ENCODE data around the gene PAX2. TPM values are rescaled to one million over a fixed set of nuclear protein-coding genes. Genes with fewer than 3 reads are reported as not detected.

Gene PAX2
- total and polyA plus RNA-seq, 2 of the 13 experiments (the other 11 are each of a cell fraction or from before 2014, with no cell fraction given), result not detected

- no peak overlapping the region for H2AFZ ChIP-seq (ENCODE audit: low read length)
- intact Hi-C loops (cut with micrococcal nuclease; ENCODE audit: unreplicated experiment), result loop anchor here (5.0 kb wide), 2 partner anchors 137 to 178 kb away; no protein-coding TSS in a partner anchor
- H3K36me3 ChIP-seq (replicated peaks in 1 of 2; ENCODE audit: control insufficient read depth in 1 of 2, insufficient read depth in 2 of 2, low read length in 2 of 2), result no peaks in the 10 kb centered on the region
- ATAC-seq, result no peak
- no peak for DNase-seq (ENCODE audit: low spot score)
- ChIA-PET POLR2A (no interaction called here), CTCF (ENCODE audit: low intra/inter-chr PET ratio, low total read pairs) (no interaction called here)
- no TSS peak for BruUV-seq (replicated peaks)
- TF ChIP-seq MXD4 (CRISPR knock-in tag; IDR thresholded peaks at IDR 0.05) (no peak), ZNF629 (CRISPR knock-in tag; conservative IDR thresholded peaks at IDR 0.05) (peak; percentile 71), BRCA1 (CRISPR knock-in tag; IDR thresholded peaks at IDR 0.05) (no peak)
- peaks cover 21% of the 10 kb centered on the region for H3K4me1 ChIP-seq (ENCODE audit: insufficient read depth, low read length)
- no peaks in the 10 kb centered on the region for H3K79me2 ChIP-seq (ENCODE audit: insufficient read depth, low read length)
- peaks cover 34 to 94% of the 10 kb centered on the region in 2 experiments for H3K27me3 ChIP-seq (ENCODE audit: control insufficient read depth in 1 of 2, insufficient read depth in 2 of 2, low read length in 2 of 2)
- no peaks in the 10 kb centered on the region for H3K9me3 ChIP-seq (ENCODE audit: low read length)
- H3K4me2 ChIP-seq (ENCODE audit: low read depth, low read length), result no peak overlapping the region
- no peak overlapping the region for H3K4me3 ChIP-seq (replicated peaks in 1 of 3; ENCODE audit: insufficient read depth in 1 of 3, low read depth in 2 of 3, low read length in 3 of 3)
- H4K20me1 ChIP-seq (ENCODE audit: insufficient read depth, low read length), result peaks cover 4% of the 10 kb centered on the region; the same call in 1 of the 2 replicates
- WGBS (ENCODE audit: low lambda C conversion rate), result 36% methylated on average over 12 of the region's 16 CpGs
- FAIRE-seq, result no peak
- no peak overlapping the region for H3K9ac ChIP-seq (ENCODE audit: insufficient read depth, low read depth, low read length)
- no peak overlapping the region for H3K27ac ChIP-seq (ENCODE audit: extremely low read length, insufficient read depth, low read length)
- in situ Hi-C loops (cut with HindIII; ENCODE audit: extremely low pct_ligation_motif_present, low pct_unique_long_range_greater_than_20kb), result loop anchor here (5.0 kb wide), 2 partner anchors 68 to 178 kb away; no protein-coding TSS in a partner anchor
These were observed 4.7 kb upstream of the PAX2 start for GRCh38 chr10:100740476-100741377.

GRCh38 chr10:100741378-100742075 lies 3.9 kb upstream of the PAX2 start:
- DNase-seq (ENCODE audit: low spot score) (no peak), ATAC-seq (no peak), FAIRE-seq (no peak)
- BruUV-seq (replicated peaks), result no TSS peak
- Histone ChIP-seq H3K9me3 (ENCODE audit: low read length) (no peaks in the 10 kb centered on the region), H3K27me3 (ENCODE audit: control insufficient read depth in 1 of 2, insufficient read depth in 2 of 2, low read length in 2 of 2) (peaks cover 31 to 94% of the 10 kb centered on the region in 2 experiments), H3K27ac (ENCODE audit: extremely low read length, insufficient read depth, low read length) (no peak overlapping the region), H3K36me3 (replicated peaks in 1 of 2; ENCODE audit: control insufficient read depth in 1 of 2, insufficient read depth in 2 of 2, low read length in 2 of 2) (no peaks in the 10 kb centered on the region), H2AFZ (ENCODE audit: low read length) (no peak overlapping the region), H4K20me1 (ENCODE audit: insufficient read depth, low read length) (0 out of 2 replicates have a peak, but pooled peaks cover 2% of the 10 kb centered on the region), H3K9ac (ENCODE audit: insufficient read depth, low read depth, low read length) (no peak overlapping the region), H3K4me2 (ENCODE audit: low read depth, low read length) (no peak overlapping the region), H3K4me1 (ENCODE audit: insufficient read depth, low read length) (peaks cover 21% of the 10 kb centered on the region), H3K79me2 (ENCODE audit: insufficient read depth, low read length) (no peaks in the 10 kb centered on the region), H3K4me3 (replicated peaks in 1 of 3; ENCODE audit: insufficient read depth in 1 of 3, low read depth in 2 of 3, low read length in 3 of 3) (no peak overlapping the region)
- TF ChIP-seq AHR (CRISPR knock-in tag; IDR thresholded peaks at IDR 0.05), result no peak
- no peak for TF ChIP-seq SPEN (CRISPR knock-in tag; IDR thresholded peaks at IDR 0.05; ENCODE audit: low read depth)
- no peak for TF ChIP-seq KDM6A (CRISPR knock-in tag; IDR thresholded peaks at IDR 0.05; ENCODE audit: low read depth)
- TF ChIP-seq ZNF747 (CRISPR knock-in tag; IDR thresholded peaks at IDR 0.05; ENCODE audit: borderline replicate concordance), result no peak
- no peak for TF ChIP-seq ZNF674 (CRISPR knock-in tag; IDR thresholded peaks at IDR 0.05; ENCODE audit: low read depth)
- TF ChIP-seq ZNF800 (CRISPR knock-in tag; IDR thresholded peaks at IDR 0.05), result no peak
- TF ChIP-seq ZNF749 (CRISPR knock-in tag; IDR thresholded peaks at IDR 0.05; ENCODE audit: borderline replicate concordance), result no peak
- TF ChIP-seq RORA (CRISPR knock-in tag; IDR thresholded peaks at IDR 0.05), result no peak
- TF ChIP-seq HHEX (CRISPR knock-in tag; IDR thresholded peaks at IDR 0.05), result no peak
- no peak for TF ChIP-seq RCOR2 (CRISPR knock-in tag; IDR thresholded peaks at IDR 0.05)
- ChIA-PET CTCF (ENCODE audit: low intra/inter-chr PET ratio, low total read pairs) (no interaction called here), POLR2A (no interaction called here)
- in situ Hi-C loops (cut with HindIII; ENCODE audit: extremely low pct_ligation_motif_present, low pct_unique_long_range_greater_than_20kb) (loop anchor here (5.0 kb wide), 2 partner anchors 69 to 179 kb away; no protein-coding TSS in a partner anchor), intact Hi-C loops (cut with micrococcal nuclease; ENCODE audit: unreplicated experiment) (loop anchor here (1.0 to 5.0 kb wide), 3 partner anchors 10 to 179 kb away; no protein-coding TSS in a partner anchor)
- 20% methylated on average over 21 of the region's 32 CpGs for WGBS (ENCODE audit: low lambda C conversion rate)

All from HepG2 (cell line).